Stimulated activated CD4-positive, alpha-beta T cell treated with anti-CD3 and anti-CD28 coated beads, Interleukin-4, amount 100 ng/mL, for 24 hours (primary cell): Measurements from ENCODE around the gene FKBP6.
"Not testable (repeated sequence)": the region's sequence is repeated elsewhere in the genome, so short reads cannot be mapped to it uniquely, and the experiment has no call there.

ENCODE experiments used
- DNase-seq: peaks from one replicate; pipeline ENCODE4 v3.0.0-alpha.2; 2020

The FKBP6 gene

GRCh38 chr7:73399185-73400050 lies 71.5 kb downstream of the FKBP6 start:
- DNase-seq = peak; percentile 47

- DNase-seq = not testable (repeated sequence)
These were observed 76.9 kb downstream of the FKBP6 start for GRCh38 chr7:73404860-73405259.
